Measurements from ENCODE around the gene MED27.

Gene MED27

DNA sequence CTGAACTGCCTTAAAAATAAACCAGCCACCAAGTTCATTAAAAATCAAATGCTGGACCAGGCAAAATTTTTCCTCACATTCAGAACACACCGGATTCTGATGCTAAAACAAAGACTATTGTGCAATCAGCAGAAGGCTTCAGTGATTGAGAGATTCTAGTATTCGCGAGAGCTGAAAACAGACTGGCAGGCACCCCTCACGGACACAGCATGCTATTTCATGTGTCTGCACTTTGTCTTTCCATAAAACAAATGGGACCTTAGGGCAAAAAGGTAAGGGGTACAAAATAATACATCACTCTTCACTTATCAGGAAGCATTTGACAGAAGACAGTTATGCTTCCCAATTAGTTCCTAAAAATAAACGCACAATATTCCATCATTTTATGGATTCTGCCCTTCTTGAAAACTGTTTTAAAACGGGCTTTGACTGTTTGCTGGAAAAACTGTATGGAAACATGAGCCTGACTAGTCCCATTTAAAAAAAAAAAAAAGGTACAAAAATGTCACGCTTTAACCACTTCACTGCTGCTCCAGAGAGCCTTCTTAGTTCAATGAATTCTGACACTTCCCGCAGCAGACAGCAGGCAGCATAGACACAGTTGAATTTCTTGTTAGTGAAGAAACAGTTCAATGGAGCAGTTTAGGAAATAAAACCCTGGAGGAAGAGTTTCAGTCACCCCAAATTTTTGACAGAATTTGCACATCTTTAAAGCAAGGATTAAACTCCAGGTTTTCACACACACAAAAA is 99.2 kb downstream of the MED27 start:
- in situ Hi-C loops (cut with HindIII; ENCODE audit: low sequenced_read_pairs), result no loop called here
- no peak for DNase-seq (ENCODE audit: low read depth, low spot score)
- TF ChIP-seq, protein P1, sequence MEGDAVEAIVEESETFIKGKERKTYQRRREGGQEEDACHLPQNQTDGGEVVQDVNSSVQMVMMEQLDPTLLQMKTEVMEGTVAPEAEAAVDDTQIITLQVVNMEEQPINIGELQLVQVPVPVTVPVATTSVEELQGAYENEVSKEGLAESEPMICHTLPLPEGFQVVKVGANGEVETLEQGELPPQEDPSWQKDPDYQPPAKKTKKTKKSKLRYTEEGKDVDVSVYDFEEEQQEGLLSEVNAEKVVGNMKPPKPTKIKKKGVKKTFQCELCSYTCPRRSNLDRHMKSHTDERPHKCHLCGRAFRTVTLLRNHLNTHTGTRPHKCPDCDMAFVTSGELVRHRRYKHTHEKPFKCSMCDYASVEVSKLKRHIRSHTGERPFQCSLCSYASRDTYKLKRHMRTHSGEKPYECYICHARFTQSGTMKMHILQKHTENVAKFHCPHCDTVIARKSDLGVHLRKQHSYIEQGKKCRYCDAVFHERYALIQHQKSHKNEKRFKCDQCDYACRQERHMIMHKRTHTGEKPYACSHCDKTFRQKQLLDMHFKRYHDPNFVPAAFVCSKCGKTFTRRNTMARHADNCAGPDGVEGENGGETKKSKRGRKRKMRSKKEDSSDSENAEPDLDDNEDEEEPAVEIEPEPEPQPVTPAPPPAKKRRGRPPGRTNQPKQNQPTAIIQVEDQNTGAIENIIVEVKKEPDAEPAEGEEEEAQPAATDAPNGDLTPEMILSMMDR (IDR thresholded peaks at IDR 0.05; ENCODE audit: low read depth, low read length), result no peak
- H3K4me3 ChIP-seq (ENCODE audit: low read depth, low read length), result no peak overlapping the region

DNA sequence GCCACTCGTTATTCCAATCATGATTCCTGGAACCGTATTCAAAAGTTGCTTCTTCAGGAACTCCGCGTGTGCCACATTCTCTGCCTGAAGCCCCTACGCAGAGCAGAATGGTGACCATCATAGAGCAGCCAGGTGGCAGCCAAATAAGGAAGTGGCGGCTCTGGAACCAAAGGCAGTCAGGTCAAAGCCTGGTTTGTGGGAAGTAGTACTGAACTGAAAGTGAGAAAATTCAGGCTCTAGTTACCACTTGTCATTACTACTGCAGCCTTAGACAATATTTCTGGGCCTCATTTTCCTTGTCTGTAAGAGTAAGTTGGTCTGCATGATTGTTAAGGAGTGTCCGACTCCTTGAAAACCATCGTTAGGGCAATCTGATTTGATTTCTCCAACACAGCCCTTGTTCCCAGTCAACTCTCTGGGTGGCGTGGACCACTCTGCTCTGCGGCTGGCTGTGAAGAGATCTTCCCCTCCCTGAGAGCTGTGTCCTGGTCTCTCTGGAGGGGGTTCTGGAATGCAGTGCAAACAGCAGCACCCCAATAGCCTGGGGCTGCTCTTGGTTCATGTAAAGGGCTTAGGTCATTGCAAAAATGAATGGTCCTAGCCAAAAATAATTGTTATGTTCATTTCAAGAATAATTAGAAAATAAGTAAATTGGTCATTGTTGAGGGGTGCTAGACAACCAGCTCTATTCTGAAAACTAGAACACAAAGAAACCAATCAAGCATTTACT is 102.4 kb downstream of the MED27 start:
- in situ Hi-C loops (cut with HindIII; ENCODE audit: low sequenced_read_pairs), result no loop called here
- H3K4me3 ChIP-seq (ENCODE audit: low read depth, low read length), result no peak overlapping the region

DNA sequence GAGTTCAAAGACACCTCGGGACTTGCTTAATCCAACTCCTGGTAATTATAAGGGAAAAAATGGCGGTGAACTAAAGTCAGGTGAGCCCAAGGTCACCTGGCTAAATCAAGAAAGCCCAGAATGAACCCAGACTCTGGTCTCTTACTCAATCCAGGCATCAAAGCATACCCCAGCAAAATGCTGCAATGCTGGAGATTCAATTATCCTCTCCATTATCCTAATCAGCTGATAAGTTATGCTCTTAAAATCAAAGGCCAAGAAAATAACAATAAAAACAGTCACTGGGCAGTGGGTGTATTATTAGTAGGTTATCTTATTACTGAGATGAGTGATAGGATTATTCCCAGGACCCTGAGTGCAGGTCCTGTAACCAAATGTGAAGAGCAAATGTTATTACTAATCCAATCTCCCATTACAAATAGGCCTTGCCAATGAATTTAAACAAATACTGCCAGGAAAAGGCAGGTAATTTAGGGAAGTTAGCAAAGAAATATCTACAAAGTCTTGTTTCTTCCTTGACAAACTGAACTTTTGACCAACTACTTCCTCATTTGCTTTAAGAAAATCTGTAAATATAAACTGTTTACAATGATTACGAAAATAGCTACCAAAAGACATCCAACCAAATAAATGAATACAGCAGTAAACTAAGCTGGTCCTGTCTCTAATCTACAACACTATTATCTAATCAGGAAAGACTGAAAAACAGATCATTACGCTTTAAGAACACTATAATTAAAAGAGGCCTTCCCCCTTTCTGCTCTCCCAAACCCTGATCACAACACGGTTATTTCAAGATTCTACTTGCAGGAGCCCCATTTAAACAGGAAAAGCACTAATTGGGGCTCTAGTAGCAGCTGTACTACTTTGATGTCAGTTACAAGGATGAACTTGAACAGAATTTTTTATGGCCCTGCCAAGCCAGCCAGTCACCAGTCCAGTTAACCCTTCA is 103.2 kb downstream of the MED27 start:
- no peak for DNase-seq (ENCODE audit: low read depth, low spot score)
- in situ Hi-C loops (cut with HindIII; ENCODE audit: low sequenced_read_pairs), result no loop called here
- TF ChIP-seq, protein P1 (IDR thresholded peaks at IDR 0.05; ENCODE audit: low read depth, low read length), result no peak
- no peak overlapping the region for H3K4me3 ChIP-seq (ENCODE audit: low read depth, low read length)

More for the DNA sequence above, 102.4 kb downstream of the MED27 start:
- TF ChIP-seq, protein P1 (IDR thresholded peaks at IDR 0.05; ENCODE audit: low read depth, low read length), result no peak
- no peak for DNase-seq (ENCODE audit: low read depth, low spot score)

DNA sequence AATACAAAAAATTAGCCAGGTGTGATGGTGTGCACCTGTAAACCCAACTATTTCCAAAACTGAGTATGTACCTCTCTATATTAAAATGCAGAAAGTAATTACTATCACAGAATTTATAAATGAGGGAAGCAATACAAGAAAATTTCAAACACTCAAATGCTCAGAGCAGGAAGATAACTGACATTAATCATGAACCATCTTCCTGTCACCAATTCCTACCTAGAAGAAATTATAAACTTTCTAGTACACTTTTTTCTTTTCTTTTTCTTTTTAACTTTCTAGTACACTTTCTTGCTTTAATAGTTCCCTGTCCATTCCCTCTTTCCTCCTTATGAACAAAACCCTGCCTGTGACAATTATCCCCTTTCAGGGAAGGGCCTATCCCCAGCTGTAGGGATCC is 106.8 kb downstream of the MED27 start:
- in situ Hi-C loops (cut with HindIII; ENCODE audit: low sequenced_read_pairs), result no loop called here
- TF ChIP-seq, protein P1 (IDR thresholded peaks at IDR 0.05; ENCODE audit: low read depth, low read length), result no peak
- DNase-seq (ENCODE audit: low read depth, low spot score), result no peak
- H3K4me3 ChIP-seq (ENCODE audit: low read depth, low read length), result no peak overlapping the region

DNA sequence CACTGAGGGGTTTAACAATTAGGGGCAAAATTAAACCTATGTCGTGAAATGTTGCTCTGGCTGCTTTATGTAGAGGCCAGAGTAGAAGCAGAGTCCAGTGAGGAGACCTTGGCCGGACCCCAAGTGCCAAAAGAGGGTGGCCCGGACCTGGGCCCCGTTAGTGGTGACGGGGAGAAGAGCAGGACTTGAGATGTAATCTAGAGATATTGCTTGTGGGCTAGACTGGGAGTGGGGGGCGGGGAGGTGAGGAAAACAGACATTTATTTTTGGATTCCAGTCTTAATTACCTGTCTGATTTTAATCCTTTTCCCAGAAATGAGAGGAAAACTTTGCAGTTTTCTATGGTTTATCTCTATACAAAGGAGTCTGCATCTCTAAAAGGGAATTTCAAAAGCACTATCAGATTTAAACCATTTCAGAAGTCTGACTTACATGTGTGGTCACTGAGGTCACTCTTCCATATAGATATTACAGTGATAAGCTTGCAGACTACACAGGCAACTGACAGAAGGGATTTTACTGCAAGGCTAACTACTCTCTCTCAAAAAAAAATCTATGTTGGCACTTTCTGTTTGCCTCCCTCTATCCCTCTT is 108.1 kb downstream of the MED27 start:
- DNase-seq (ENCODE audit: low read depth, low spot score), result no peak
- in situ Hi-C loops (cut with HindIII; ENCODE audit: low sequenced_read_pairs), result no loop called here
- no peak overlapping the region for H3K4me3 ChIP-seq (ENCODE audit: low read depth, low read length)
- TF ChIP-seq, protein P1 (IDR thresholded peaks at IDR 0.05; ENCODE audit: low read depth, low read length), result no peak

DNA sequence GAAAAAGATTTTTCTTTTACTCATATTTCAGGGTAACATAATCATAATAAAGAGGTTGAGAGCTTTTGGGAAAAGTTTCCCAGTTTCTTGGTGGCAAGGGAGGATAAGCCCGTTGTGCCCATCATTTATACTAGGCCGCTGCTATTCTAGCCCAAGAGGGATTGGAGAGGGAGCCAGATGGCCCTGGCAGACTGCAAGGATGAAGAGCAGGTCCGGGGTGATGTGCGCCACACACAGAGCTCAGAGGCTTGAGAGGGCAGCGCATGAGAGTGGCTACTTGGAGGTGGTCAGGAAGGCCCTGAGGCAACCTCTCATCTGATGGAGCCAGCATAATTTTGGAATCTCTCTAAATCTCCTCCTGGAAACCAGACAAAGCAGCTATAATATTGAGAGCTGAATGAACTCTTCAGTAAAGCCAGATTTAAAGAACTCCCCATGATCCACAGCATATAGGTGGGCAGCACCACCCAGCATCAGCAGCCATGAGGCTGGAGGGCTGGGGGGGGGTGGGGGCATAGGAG is 110.1 kb downstream of the MED27 start:
- no peak for DNase-seq (ENCODE audit: low read depth, low spot score)
- TF ChIP-seq, protein P1 (IDR thresholded peaks at IDR 0.05; ENCODE audit: low read depth, low read length), result no peak
- in situ Hi-C loops (cut with HindIII; ENCODE audit: low sequenced_read_pairs), result no loop called here

More for the DNA sequence above, 110.1 kb downstream of the MED27 start:
- H3K4me3 ChIP-seq (ENCODE audit: low read depth, low read length), result no peak overlapping the region
